Trophoblast cell (in vitro differentiated cells and primary cell): Measurements from ENCODE around the gene CMTM2.
A peak's percentile ranks its signal among the peaks of the same experiment; 100 is the strongest.

Source experiments
- DNase-seq, 2 donors: peaks; one replicate each; pipeline ENCODE4 v3.0.0-alpha.2; 2016
- H2AFZ ChIP-seq: 2 replicates; pipeline ENCODE4 v1.6.1; 2013; ENCODE audit warnings: low read length, moderate library complexity, mild to moderate bottlenecking; ENCODE audit not compliant: insufficient read depth, poor library complexity
- H2AK5ac ChIP-seq: 2 replicates; pipeline ENCODE4 v1.6.1; 2013; ENCODE audit warnings: mild to moderate bottlenecking, low read length
- H2BK120ac ChIP-seq: 2 replicates; pipeline ENCODE4 v1.6.1; 2013; ENCODE audit warnings: low read length, mild to moderate bottlenecking, moderate library complexity; ENCODE audit not compliant: insufficient read depth, poor library complexity
- H2BK12ac ChIP-seq: 2 replicates; pipeline ENCODE4 v1.6.1; 2013; ENCODE audit warnings: mild to moderate bottlenecking, low read length, moderate library complexity
- H2BK5ac ChIP-seq: 2 replicates; pipeline ENCODE4 v1.6.1; 2013; ENCODE audit warnings: low read length, low read depth, moderate library complexity, mild to moderate bottlenecking; ENCODE audit not compliant: poor library complexity
- H3K14ac ChIP-seq: 2 replicates; pipeline ENCODE4 v1.6.1; 2013; ENCODE audit warnings: mild to moderate bottlenecking, low read length
- H3K18ac ChIP-seq: 2 replicates; pipeline ENCODE4 v1.6.1; 2013; ENCODE audit warnings: mild to moderate bottlenecking, low read length
- H3K23ac ChIP-seq: 2 replicates; pipeline ENCODE4 v1.6.1; 2013; ENCODE audit warnings: low read length
- H3K27ac ChIP-seq: 2 replicates; pipeline ENCODE4 v1.5.1; 2013; ENCODE audit warnings: low read depth, mild to moderate bottlenecking, inconsistent platforms, low read length, moderate library complexity
- H3K27me3 ChIP-seq: 2 replicates; pipeline ENCODE4 v1.6.1; 2013; ENCODE audit warnings: inconsistent platforms, mild to moderate bottlenecking, low read length, moderate library complexity; ENCODE audit not compliant: insufficient read depth
- H3K36me3 ChIP-seq, 2 experiments: 1 replicate in 1 of 2; 2 replicates in 1 of 2; pipeline ENCODE4 v1.6.1; 2013; ENCODE audit warnings: low read length in 2 of 2, mild to moderate bottlenecking in 2 of 2, moderate library complexity in 1 of 2; ENCODE audit not compliant: insufficient read depth in 2 of 2, control insufficient read depth in 1 of 2
- H3K4ac ChIP-seq: 2 replicates; pipeline ENCODE4 v1.6.1; 2013; ENCODE audit warnings: low read depth, mild to moderate bottlenecking, low read length, moderate library complexity
- H3K4me1 ChIP-seq, 2 experiments: 1 replicate in 1 of 2; 2 replicates in 1 of 2; pipeline ENCODE4 v1.6.1; 2013; ENCODE audit warnings: low read length in 2 of 2, mild to moderate bottlenecking in 2 of 2, moderate library complexity in 1 of 2; ENCODE audit not compliant: insufficient read depth in 2 of 2, control insufficient read depth in 1 of 2
- H3K4me2 ChIP-seq: 2 replicates; pipeline ENCODE4 v1.6.1; 2013; ENCODE audit warnings: inconsistent platforms, mild to moderate bottlenecking, low read length, moderate library complexity
- H3K4me3 ChIP-seq: 2 replicates; pipeline ENCODE4 v1.5.1; 2013; ENCODE audit warnings: mild to moderate bottlenecking, low read depth, low read length, inconsistent platforms
- H3K79me1 ChIP-seq: one replicate; pipeline ENCODE4 v1.6.1; 2013; ENCODE audit warnings: low read length
- H3K79me2 ChIP-seq: 2 replicates; pipeline ENCODE4 v1.6.1; 2013; ENCODE audit warnings: low read length, mild to moderate bottlenecking; ENCODE audit not compliant: control insufficient read depth, insufficient read depth, poor library complexity
- H3K9ac ChIP-seq: 2 replicates; pipeline ENCODE4 v1.6.1; 2013; ENCODE audit warnings: mild to moderate bottlenecking, low read length
- H3K9me3 ChIP-seq: 2 replicates; pipeline ENCODE4 v1.6.1; 2013; ENCODE audit warnings: low read depth, mild to moderate bottlenecking, control low read depth, inconsistent platforms, low read length; ENCODE audit not compliant: insufficient read depth
- H4K12ac ChIP-seq: 2 replicates; pipeline ENCODE4 v1.6.1; 2013; ENCODE audit warnings: low read depth, mild to moderate bottlenecking, low read length, moderate library complexity
- H4K8ac ChIP-seq: 2 replicates; pipeline ENCODE4 v1.6.1; 2013; ENCODE audit warnings: low read depth, mild to moderate bottlenecking, low read length, moderate library complexity
- H4K91ac ChIP-seq: one replicate; pipeline ENCODE4 v1.6.1; 2013; ENCODE audit warnings: low read depth, mild to moderate bottlenecking, low read length, moderate library complexity
- WGBS: extraction: QIAGEN DNeasy Blood & Tissue Kit; methylation state at CpG from one replicate; pipeline ENCODE4 v1.1.7; 2013; ENCODE audit warnings: missing lambda C conversion rate; ENCODE audit not compliant: insufficient read length, insufficient coverage; ENCODE audit errors: extremely low coverage; 5-methylcytosine and 5-hydroxymethylcytosine counted together

The CMTM2 gene

DNA sequence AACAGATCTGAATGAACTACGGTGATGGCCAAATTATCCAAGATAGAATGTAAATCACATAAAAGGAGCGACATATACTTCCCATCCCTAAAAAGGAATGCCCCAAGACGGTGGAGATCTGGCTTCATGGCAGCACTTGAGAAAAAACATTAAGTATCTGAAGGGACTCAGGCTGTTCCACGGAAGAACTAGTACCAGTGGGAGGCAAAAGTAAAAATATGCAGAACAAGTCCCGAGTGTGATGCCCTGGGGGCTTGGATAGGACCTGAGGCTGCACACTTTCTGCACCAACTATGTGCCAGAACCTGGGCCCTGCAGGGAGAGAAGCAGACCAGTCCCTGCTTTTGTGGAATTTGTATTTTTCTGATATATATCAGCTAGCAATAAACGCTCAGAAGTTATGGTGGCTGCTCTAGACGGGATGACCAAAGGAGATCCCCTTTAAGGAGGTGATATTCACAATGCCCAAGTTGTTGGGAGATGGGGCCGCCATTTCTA, 27.4 kb upstream of the CMTM2 start:
- H3K36me3 ChIP-seq = no peaks in the 10 kb centered on the region
- peak overlapping the region; percentile 71 for H3K4ac ChIP-seq
- H3K79me2 ChIP-seq = peaks cover 14% of the 10 kb centered on the region
- peak overlapping the region; percentile 99 for H4K8ac ChIP-seq
- H2AK5ac ChIP-seq = no peak overlapping the region
- no CpG with 5 or more reads among the region's 8 CpGs for WGBS
- no peak overlapping the region for H3K9ac ChIP-seq
- H3K27ac ChIP-seq = no peak overlapping the region
- H3K4me2 ChIP-seq = peak overlapping the region; percentile 87
- peak overlapping the region; percentile 90 for H3K18ac ChIP-seq
- peaks cover 14 to 17% of the 10 kb centered on the region in 2 experiments for H3K4me1 ChIP-seq
- peaks cover 19% of the 10 kb centered on the region for H3K79me1 ChIP-seq
- H2BK120ac ChIP-seq = peak overlapping the region; percentile 29
- H3K27me3 ChIP-seq = no peaks in the 10 kb centered on the region
- peak overlapping the region; percentile 69 for H3K4me3 ChIP-seq
- peak overlapping the region; percentile 88 for H3K14ac ChIP-seq
- no peak overlapping the region for H3K23ac ChIP-seq
- H3K9me3 ChIP-seq = peaks cover 3% of the 10 kb centered on the region
- H4K91ac ChIP-seq = peak overlapping the region; percentile 63
- peak in 1 of 2 donors; percentile 24 for DNase-seq
- H2BK12ac ChIP-seq = no peak overlapping the region
- no peak overlapping the region for H2BK5ac ChIP-seq
- peak overlapping the region; percentile 86 for H2AFZ ChIP-seq
- peak overlapping the region; percentile 91 for H4K12ac ChIP-seq

GRCh38 chr16:66552286-66553177, 26.7 kb upstream of the CMTM2 start, which contains the start of gene CKLF:
TSS of gene CKLF (plus strand) at chr16:66552576. CDS start at chr16:66552716, 140 bp downstream.
- Histone ChIP-seq H4K12ac (peak within 1 kb of the TSS; percentile 91), H3K4ac (peak within 1 kb of the TSS; percentile 71), H2BK120ac (peak within 1 kb of the TSS; percentile 29), H3K23ac (no peak within 1 kb of the TSS), H3K79me1 (peaks cover 19% of the 10 kb centered on the region), H3K36me3 (no peaks in the 10 kb centered on the region), H4K91ac (peak within 1 kb of the TSS; percentile 70), H3K18ac (peak within 1 kb of the TSS; percentile 90), H3K9ac (peak within 1 kb of the TSS; percentile 78), H3K27ac (peak within 1 kb of the TSS; percentile 23), H3K4me3 (peak within 1 kb of the TSS; percentile 69), H3K4me2 (peak within 1 kb of the TSS; percentile 87), H2BK5ac (peak within 1 kb of the TSS; percentile 37), H4K8ac (peak within 1 kb of the TSS; percentile 99), H2BK12ac (peak within 1 kb of the TSS; percentile 23), H3K14ac (peak within 1 kb of the TSS; percentile 88), H3K27me3 (no peaks in the 10 kb centered on the region), H3K4me1 (peaks cover 14 to 17% of the 10 kb centered on the region in 2 experiments), H2AK5ac (peak within 1 kb of the TSS; percentile 71), H3K79me2 (peaks cover 14% of the 10 kb centered on the region), H3K9me3 (peaks cover 3% of the 10 kb centered on the region), H2AFZ (peak within 1 kb of the TSS; percentile 86)
- DNase-seq = peak; percentile 92 to 98
- WGBS = no CpG with 5 or more reads among the region's 63 CpGs

GRCh38 chr16:66553223-66553622, 26.0 kb upstream of the CMTM2 start:
- no peak overlapping the region for H4K8ac ChIP-seq
- H2BK5ac ChIP-seq = no peak overlapping the region
- H3K9me3 ChIP-seq = peaks cover 2% of the 10 kb centered on the region
- no peak overlapping the region for H3K4me2 ChIP-seq
- H2BK120ac ChIP-seq = no peak overlapping the region
- H2BK12ac ChIP-seq = no peak overlapping the region
- H3K27me3 ChIP-seq = no peaks in the 10 kb centered on the region
- no peak overlapping the region for H3K9ac ChIP-seq
- no CpG with 5 or more reads among the region's 8 CpGs for WGBS
- peaks cover 14 to 17% of the 10 kb centered on the region in 2 experiments for H3K4me1 ChIP-seq
- H3K27ac ChIP-seq = no peak overlapping the region
- no peak overlapping the region for H3K4me3 ChIP-seq
- no peaks in the 10 kb centered on the region for H3K36me3 ChIP-seq
- H2AFZ ChIP-seq = no peak overlapping the region
- no peak overlapping the region for H3K14ac ChIP-seq
- no peak overlapping the region for H3K4ac ChIP-seq
- no peak overlapping the region for H2AK5ac ChIP-seq
- no peak overlapping the region for H4K12ac ChIP-seq
- H3K23ac ChIP-seq = no peak overlapping the region
- H3K79me1 ChIP-seq = peaks cover 19% of the 10 kb centered on the region
- peaks cover 14% of the 10 kb centered on the region for H3K79me2 ChIP-seq
- no peak overlapping the region for H4K91ac ChIP-seq
- no peak overlapping the region for H3K18ac ChIP-seq
- peak in 1 of 2 donors; percentile 29 for DNase-seq

DNA sequence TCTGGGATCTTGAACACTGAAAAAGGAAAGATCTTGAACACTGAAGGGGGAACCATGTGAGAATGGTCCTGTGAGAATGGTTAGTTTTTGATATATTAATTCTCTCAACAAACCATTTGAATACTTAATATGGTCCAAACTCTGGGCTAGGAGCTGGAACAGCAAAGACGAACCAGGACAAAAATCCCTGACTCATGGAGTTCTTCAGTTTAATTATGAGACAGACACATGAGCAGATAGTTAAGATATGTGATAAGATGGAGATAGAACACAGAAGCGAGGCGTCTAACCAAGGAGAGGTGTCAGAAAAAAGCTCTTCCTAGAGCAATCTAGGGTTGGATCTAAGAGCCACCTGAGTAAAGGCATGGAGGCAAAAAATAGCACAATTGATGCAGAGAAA, 25.2 kb upstream of the CMTM2 start:
- H3K79me1 ChIP-seq = peaks cover 19% of the 10 kb centered on the region
- no peak overlapping the region for H3K27ac ChIP-seq
- H3K9me3 ChIP-seq = no peaks in the 10 kb centered on the region
- no peak overlapping the region for H2BK5ac ChIP-seq
- no peaks in the 10 kb centered on the region for H3K27me3 ChIP-seq
- no peak overlapping the region for H2AFZ ChIP-seq
- no peaks in the 10 kb centered on the region for H3K36me3 ChIP-seq
- no peak overlapping the region for H3K18ac ChIP-seq
- H3K4me1 ChIP-seq = peaks cover 14 to 17% of the 10 kb centered on the region in 2 experiments
- no peak overlapping the region for H3K4ac ChIP-seq
- H2AK5ac ChIP-seq = no peak overlapping the region
- H4K8ac ChIP-seq = no peak overlapping the region
- H3K14ac ChIP-seq = no peak overlapping the region
- no peak overlapping the region for H3K4me3 ChIP-seq
- no peak overlapping the region for H3K4me2 ChIP-seq
- peaks cover 14% of the 10 kb centered on the region for H3K79me2 ChIP-seq
- no peak overlapping the region for H3K23ac ChIP-seq
- H2BK120ac ChIP-seq = no peak overlapping the region
- no peak overlapping the region for H3K9ac ChIP-seq
- no peak overlapping the region for H2BK12ac ChIP-seq
- DNase-seq = peak in 1 of 2 donors; percentile 19
- no peak overlapping the region for H4K91ac ChIP-seq
- no peak overlapping the region for H4K12ac ChIP-seq
- WGBS = no CpG with 5 or more reads among the region's 3 CpGs
